Left lung (tissue), 10 donors: Measurements from ENCODE around the gene DCTD. TPM values are rescaled to one million over a fixed set of nuclear protein-coding genes. Genes with fewer than 3 reads are reported as not detected.

ENCODE experiments used
- ATAC-seq: fragments of 200-7000 bp; cut with Tn5 transposase; one replicate; pipeline ENCODE4 v1.9.1; 2020; ENCODE audit warnings: moderate library complexity
- DNase-seq, 4 donors: peaks; one replicate each; pipeline ENCODE4 v3.0.0-alpha.2; 2013 to 2020
- H3K27ac ChIP-seq, 2 donors: fragments of 200-600 bp; sonication (generic) in 1 of 2; one replicate each; pipeline versions ENCODE4 v1.5.0 to v1.8.0; 2020 to 2021
- H3K27me3 ChIP-seq, 2 donors: fragments of 200-600 bp; sonication (generic) in 1 of 2; one replicate each; pipeline versions ENCODE4 v1.5.0 to v1.8.0; 2020 to 2021
- H3K36me3 ChIP-seq, 2 donors: fragments of 200-600 bp; sonication (generic) in 1 of 2; one replicate each; pipeline versions ENCODE4 v1.5.0 to v1.8.0; 2020 to 2021
- H3K4me1 ChIP-seq, 2 donors: fragments of 200-600 bp; one replicate each; pipeline ENCODE4 v1.8.0; 2021
- H3K4me3 ChIP-seq, 2 donors: fragments of 200-600 bp; sonication (generic) in 1 of 2; one replicate each; pipeline versions ENCODE4 v1.5.0 to v1.8.0; 2020 to 2021; ENCODE audit warnings: mild to moderate bottlenecking in 1 of 2
- H3K9me3 ChIP-seq, 2 donors: fragments of 200-600 bp; sonication (generic) in 1 of 2; one replicate each; pipeline versions ENCODE4 v1.5.0 to v1.8.0; 2020 to 2021
- CTCF ChIP-seq, 2 donors: fragments of 200-600 bp; sonication (generic) in 1 of 2; IDR thresholded peaks; one replicate each; pipeline versions ENCODE4 v1.5.0 to v1.8.0; 2021; ENCODE audit warnings: antibody characterized with exemption in 2 of 2
- intact Hi-C, 2 donors: fragments of 100-400 bp; cut with DNase I; formaldehyde crosslinking; loops; one replicate each; pipeline versions ENCODE4 v1.11.2 to v1.14.2; 2022
- polyA plus RNA-seq, 6 donors: library from polyadenylated mRNA; unstranded; fragments of 120-200 nt; gene quantifications; one replicate each; pipeline ENCODE4 v1.2.1, GENCODE V29; 2013; ENCODE audit not compliant: insufficient read length in 6 of 6
- total RNA-seq, 2 donors: library from RNA; stranded (reverse); fragmentation: NEBNext Ultra II Directional; extraction: Animal tissue kit (Norgen Biotek cat#: 25700); gene quantifications; one replicate each; pipeline ENCODE4 v1.2.1, GENCODE V29; 2021
- donor health status: DM: no; HTN: yes; CAD: no.
- donor health status: DM: no; HTN: no; CAD: no.

The DCTD gene
- total and polyA plus RNA-seq, 8 donors: 83.4 to 116 (median 105) TPM

- intact Hi-C loops: no loop called here
- Histone ChIP-seq H3K4me1 (no peaks in the 10 kb centered on the region), H3K4me3 (no peak overlapping the region), H3K9me3 (peaks cover 0 to 9% of the 10 kb centered on the region in 2 donors), H3K27ac (no peak overlapping the region), H3K36me3 (peaks cover 0 to 25% of the 10 kb centered on the region in 2 donors), H3K27me3 (no peaks in the 10 kb centered on the region)
- ATAC-seq: no peak
- no peak for DNase-seq
- no peak for TF ChIP-seq CTCF (IDR thresholded peaks at IDR 0.05)
Observed at GRCh38 chr4:182880387-182881356, 36.5 kb downstream of the DCTD start.

GRCh38 chr4:182879913-182880312 lies 37.3 kb downstream of the DCTD start:
- intact Hi-C loops: no loop called here
- no peak for ATAC-seq
- Histone ChIP-seq H3K4me3 (no peak overlapping the region), H3K27me3 (no peaks in the 10 kb centered on the region), H3K27ac (no peak overlapping the region), H3K36me3 (peaks cover 0 to 23% of the 10 kb centered on the region in 2 donors), H3K9me3 (peaks cover 0 to 3% of the 10 kb centered on the region in 2 donors), H3K4me1 (no peaks in the 10 kb centered on the region)
- no peak for DNase-seq
- no peak for TF ChIP-seq CTCF (IDR thresholded peaks at IDR 0.05)

- H3K4me3 ChIP-seq: no peak overlapping the region
- H3K36me3 ChIP-seq: peaks cover 0 to 19% of the 10 kb centered on the region in 2 donors
- no peaks in the 10 kb centered on the region for H3K9me3 ChIP-seq
- no peaks in the 10 kb centered on the region for H3K27me3 ChIP-seq
- DNase-seq (no peak), ATAC-seq (no peak)
- intact Hi-C loops: no loop called here
- H3K27ac ChIP-seq: no peak overlapping the region
- no peaks in the 10 kb centered on the region for H3K4me1 ChIP-seq
- TF ChIP-seq CTCF (IDR thresholded peaks at IDR 0.05): no peak
Observed at GRCh38 chr4:182878633-182879495, 38.3 kb downstream of the DCTD start.

DNA sequence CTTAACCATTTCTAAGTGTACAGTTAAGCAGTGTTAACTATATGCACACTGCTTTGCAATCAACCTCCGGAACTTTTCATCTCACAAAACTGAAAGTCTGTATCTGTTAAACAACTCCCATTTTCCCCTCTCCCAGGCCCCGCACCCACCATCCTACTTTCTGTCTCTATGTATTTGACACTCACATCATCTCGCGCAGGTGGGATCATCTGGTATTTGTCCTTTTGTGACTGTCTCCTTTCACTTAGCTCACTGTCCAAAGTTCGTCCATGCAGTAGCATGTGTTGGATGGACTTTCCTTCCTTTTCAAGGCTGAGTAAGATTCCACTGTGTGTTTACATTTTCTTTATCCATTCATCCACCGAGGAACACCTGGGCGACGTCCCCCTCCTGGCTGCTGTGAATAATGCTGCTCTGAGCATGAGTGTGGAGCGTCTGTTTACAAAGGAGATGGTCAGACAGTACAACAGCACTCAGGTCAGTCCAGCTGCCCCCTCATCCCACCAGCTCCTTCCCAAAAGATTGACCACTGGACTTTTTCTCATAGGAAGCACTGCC lies 39.8 kb downstream of the DCTD start:
- TF ChIP-seq CTCF (IDR thresholded peaks at IDR 0.05): no peak
- no peaks in the 10 kb centered on the region for H3K9me3 ChIP-seq
- no peak overlapping the region for H3K4me3 ChIP-seq
- no peak overlapping the region for H3K27ac ChIP-seq
- H3K27me3 ChIP-seq: no peaks in the 10 kb centered on the region
- no peak for DNase-seq
- H3K4me1 ChIP-seq: no peaks in the 10 kb centered on the region
- peaks cover 0 to 17% of the 10 kb centered on the region in 2 donors for H3K36me3 ChIP-seq
- intact Hi-C loops: no loop called here
- ATAC-seq: no peak
